GM18505 (cell line): ENCODE measurements around the gene IGFN1.
"Not testable (repeated sequence)": the region's sequence is repeated elsewhere in the genome, so short reads cannot be mapped to it uniquely, and the experiment has no call there.

Experiments
- ATAC-seq: cut with Tn5 transposase; IDR thresholded peaks from one replicate; pipeline ENCODE4 v1.9.1; 2021; ENCODE audit not compliant: unreplicated experiment
- POLR2A ChIP-seq: IDR thresholded peaks from 4 replicates; pipeline ENCODE4 v1.6.1; 2011; ENCODE audit warnings: borderline replicate concordance; ENCODE audit not compliant: insufficient read depth, insufficient read length; ENCODE audit errors: extremely low read depth

The IGFN1 gene

DNA sequence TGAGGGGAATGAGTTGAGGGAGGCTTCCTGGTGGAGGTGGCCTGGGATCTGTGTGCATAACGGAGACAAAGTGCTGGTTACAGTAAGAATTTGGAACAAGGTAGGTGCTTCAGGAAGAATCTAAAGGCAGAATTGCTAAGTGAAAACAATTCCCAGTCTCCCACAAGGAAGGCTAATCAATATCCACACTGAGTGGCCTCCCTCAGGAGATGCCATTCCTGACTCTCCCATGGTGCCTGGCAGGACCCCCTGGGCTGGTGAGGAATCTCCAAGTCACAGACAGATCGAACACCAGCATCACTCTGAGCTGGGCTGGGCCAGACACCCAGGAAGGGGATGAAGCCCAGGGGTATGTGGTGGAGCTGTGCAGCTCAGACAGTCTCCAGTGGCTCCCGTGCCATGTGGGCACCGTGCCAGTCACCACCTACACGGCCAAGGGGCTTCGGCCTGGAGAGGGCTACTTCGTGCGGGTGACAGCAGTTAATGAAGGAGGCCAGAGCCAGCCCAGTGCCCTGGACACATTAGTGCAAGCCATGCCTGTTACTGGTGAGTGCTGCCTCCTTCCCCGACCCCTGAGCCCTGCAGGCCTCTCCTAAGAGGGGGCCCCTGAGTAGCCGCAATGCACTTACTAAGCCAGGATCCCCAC, 30.7 kb downstream of the IGFN1 start:
- no peak for TF ChIP-seq POLR2A
- no peak for ATAC-seq

DNA sequence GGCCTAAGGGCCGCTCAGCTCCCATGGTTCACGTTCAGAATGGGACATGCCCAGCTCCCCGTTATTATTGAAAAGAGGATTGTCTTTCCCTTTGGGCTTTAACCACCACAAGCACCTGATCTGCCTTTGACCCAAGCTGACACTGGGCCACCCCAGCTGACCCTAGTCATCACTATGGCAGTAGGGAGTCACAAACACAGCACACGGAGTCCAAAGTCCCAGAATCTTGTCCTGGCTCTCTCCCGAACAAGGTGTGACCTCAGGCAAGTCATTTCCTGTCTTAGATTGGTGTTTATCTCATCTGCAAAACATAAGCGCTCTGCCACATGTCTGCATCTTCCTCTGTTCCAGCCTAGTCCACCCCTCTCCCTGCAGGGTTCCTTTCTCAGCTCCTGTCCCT, 31.5 kb downstream of the IGFN1 start:
- TF ChIP-seq POLR2A, result no peak
- no peak for ATAC-seq

- no peak for ATAC-seq
- no peak for TF ChIP-seq POLR2A
These were observed 33.4 kb downstream of the IGFN1 start for GRCh38 chr1:201223852-201224665.

DNA sequence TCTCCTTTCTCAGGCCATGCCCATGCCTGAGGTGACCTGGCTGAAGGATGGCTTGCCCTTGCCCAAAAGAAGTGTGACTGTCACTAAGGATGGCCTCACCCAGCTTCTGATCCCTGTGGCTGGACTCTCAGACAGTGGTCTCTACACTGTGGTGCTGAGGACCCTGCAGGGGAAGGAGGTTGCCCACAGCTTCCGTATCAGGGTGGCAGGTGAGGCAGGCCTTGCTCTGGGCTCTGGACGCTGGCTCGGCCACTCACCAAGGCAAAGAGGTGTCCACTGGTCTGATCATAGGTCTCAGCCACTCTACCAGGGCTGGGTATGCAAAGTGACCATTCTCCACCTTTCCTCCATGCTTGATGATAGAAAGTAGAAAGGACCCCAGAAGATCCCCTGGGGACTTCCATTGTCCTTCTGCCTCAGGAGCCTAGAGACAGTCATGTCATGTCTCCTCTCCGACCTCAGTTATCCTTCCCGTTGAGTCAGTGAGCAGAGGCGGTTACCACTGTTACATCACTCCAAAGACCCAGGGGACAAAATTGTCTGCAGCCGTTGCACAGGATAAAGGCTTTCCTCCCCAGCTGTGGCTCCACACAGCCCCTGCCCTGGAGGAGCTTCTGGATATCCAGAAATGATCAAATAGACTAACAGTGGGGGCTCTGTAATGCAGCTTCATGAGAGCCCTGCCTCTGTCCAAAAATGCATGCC, 34.2 kb downstream of the IGFN1 start:
- no peak for TF ChIP-seq POLR2A
- ATAC-seq, result no peak

DNA sequence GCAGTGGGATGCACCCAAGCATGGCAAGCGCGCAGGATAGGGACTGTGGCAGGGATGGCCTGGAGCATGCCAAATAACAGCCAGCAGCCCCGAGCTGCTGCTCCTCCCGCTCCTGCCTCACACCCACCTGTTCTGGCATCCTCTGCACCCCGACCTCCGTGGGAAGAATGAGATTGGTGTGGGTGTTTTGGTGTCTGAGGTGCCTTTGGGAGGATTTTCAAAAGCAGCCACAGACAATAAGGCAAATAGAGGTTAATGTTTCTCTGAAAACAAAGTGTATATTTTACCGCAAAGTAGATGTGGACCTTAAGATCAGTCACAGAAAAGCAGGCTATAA, 35.5 kb downstream of the IGFN1 start:
- TF ChIP-seq POLR2A, result no peak
- no peak for ATAC-seq

DNA sequence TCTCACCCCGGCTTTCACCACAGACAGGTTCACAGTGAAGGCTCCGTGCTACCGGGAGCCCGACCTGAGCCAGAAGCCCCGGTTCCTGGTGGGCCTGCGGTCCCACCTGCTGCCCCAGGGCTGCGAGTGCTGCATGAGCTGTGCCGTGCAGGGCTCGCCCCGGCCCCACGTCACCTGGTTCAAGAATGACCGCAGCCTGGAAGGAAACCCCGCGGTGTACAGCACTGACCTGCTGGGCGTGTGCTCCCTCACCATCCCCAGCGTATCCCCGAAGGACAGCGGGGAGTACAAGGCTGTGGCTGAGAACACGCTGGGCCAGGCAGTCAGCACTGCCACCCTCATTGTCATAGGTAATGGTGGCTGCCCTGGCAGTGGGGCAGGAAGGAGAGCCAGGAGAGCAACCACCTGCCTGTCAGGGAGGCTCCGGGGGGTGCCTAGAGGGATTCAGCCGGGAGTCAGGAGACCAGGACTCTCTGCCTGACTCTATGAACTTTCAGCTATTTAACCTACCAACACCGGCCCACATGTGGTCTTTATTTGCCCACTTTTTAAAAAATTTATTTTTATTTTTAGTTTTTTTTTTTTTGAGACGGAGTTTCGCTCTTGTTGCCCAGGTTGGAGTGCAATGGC, 36.4 kb downstream of the IGFN1 start:
- TF ChIP-seq POLR2A, result no peak
- no peak for ATAC-seq

GRCh38 chr1:201228011-201228983, 37.7 kb downstream of the IGFN1 start:
- TF ChIP-seq POLR2A, result no peak
- ATAC-seq, result no peak

DNA sequence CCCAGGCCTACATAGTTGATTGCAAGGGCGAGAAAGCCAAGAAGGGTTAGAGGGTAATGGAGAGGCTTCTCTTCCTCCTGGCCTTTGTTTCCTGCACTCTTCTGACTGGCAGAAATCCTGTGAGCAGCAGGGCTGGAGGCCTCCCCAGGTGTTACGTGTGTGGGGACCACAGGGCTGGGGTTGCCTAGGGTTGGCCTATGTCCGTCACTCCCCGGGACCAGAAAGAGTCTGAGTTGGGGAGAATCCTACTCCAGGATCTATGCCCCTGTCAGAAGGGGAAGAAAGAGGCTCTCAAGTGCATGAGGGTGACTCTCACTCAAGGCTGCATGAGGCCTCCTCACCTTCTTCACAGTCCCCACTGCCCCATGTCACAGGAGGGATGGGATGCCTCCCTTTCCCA, 38.5 kb downstream of the IGFN1 start:
- no peak for ATAC-seq
- no peak for TF ChIP-seq POLR2A

DNA sequence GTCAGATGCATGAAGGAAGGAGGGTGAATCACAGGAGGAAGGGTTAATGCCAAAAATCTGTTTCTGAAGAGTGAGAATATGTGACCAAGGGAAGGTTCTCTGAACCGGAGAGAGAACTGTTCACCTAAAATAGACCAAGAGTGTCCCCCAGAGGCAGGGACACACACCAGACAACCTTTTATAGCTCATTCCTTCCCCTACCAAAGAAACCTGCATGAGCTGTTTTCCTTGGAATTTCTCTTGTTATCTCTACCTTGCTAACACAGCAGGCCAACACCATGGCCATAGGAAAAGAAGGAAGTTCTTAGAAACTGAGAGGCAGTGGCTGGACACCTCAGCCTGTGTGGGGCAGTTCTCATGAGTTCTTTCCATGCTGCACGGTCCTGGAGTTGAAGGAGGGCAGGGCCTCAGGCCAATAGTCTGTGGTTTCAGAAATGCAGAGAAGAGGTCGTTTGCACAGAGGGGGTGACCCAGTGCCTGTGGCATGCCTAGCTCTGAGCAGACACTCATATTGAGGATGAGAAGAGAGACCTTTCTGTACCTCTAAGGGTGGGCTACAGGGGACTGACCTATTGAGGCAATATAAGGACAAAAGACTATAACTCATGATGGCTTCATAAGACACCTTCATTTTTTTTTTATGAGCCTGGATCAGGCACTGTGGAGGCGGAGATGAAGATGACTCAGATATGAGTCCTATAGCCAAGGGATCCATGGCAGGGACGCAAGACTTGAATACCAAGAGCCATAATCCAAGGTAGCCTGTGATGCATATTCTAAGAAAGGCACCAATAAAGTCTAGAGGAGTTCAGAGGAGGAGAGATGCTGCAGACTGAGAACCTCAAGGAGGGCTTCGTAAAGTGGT, 39.4 kb downstream of the IGFN1 start:
- TF ChIP-seq POLR2A, result no peak
- no peak for ATAC-seq

GRCh38 chr1:201230676-201231075, 40.1 kb downstream of the IGFN1 start:
- no peak for TF ChIP-seq POLR2A
- ATAC-seq, result no peak

DNA sequence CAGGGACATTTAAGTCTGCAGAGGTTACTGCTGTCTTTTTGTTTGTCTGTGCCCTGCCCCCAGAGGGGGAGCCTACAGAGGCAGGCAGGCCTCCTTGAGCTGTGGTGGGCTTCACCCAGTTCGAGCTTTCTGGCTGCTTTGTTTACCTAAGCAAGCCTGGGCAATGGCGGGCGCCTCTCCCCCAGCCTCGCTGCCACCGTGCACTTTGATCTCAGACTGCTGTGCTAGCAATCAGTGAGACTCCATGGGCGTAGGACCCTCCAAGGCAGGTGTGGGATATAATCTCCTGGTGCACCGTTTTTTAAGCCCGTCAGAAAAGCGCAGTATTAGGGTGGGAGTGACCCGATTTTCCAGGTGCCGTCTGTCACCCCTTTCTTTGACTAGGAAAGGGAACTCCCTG, 49.0 kb downstream of the IGFN1 start:
- not testable (repeated sequence) for ATAC-seq

GRCh38 chr1:201240171-201240570, 49.5 kb downstream of the IGFN1 start:
- no peak for ATAC-seq
- TF ChIP-seq POLR2A, result no peak
